NCI-H1694 (cell line): ENCODE results near the gene UBTF.
A peak's percentile ranks its signal among the peaks of the same experiment; 100 is the strongest.

Source experiments
- DNase-seq: peaks from one replicate; lab custom pipeline; 2025; lab: John Stamatoyannopoulos, UW

The UBTF gene

GRCh38 chr17:44213403-44214229, 5.9 kb downstream of the UBTF start:
- peak; percentile 67 for DNase-seq

DNA sequence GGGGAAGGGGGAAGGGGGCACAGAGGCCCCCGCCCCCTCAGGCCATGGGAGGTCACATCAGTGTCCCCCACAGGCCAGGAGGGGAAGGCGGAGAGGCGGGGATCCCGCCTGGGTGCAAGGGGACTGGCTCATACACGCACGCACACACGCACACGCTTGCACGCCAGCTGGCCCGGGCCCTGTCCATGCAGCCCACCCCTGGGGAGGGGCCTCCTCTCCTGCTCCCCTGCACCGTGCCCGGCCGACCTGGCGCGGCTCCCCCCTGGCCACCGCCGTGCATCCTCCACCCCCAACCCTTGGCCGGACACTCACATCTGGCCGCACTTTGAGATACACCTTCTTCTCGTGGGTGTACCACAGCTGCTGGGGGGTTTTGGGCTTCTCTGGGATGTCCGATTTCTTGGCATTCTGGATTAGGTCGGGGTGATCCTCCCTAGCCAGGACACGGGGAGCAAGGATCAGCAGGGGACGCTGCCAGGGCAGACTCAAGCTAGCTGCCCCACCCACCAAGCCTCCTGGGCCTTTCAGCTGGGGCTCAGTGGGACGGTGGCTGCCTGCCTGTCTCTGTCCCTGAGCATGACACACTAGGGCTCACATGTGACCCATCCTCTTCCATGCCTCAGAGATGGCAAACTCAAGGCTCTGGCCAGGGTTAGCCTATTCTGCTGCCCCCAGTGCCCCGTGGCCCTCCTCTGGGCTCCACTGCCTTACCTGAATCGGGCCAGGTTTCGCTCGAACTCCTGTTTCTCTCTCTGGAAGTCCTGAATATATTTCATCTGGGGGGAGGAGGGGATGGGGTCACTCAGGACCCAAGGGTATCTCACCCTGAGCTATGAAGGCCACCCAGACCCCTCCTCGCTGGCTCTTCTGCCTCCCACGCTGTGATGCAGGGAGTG, 6.7 kb downstream of the UBTF start:
- peak; percentile 19 for DNase-seq

DNA sequence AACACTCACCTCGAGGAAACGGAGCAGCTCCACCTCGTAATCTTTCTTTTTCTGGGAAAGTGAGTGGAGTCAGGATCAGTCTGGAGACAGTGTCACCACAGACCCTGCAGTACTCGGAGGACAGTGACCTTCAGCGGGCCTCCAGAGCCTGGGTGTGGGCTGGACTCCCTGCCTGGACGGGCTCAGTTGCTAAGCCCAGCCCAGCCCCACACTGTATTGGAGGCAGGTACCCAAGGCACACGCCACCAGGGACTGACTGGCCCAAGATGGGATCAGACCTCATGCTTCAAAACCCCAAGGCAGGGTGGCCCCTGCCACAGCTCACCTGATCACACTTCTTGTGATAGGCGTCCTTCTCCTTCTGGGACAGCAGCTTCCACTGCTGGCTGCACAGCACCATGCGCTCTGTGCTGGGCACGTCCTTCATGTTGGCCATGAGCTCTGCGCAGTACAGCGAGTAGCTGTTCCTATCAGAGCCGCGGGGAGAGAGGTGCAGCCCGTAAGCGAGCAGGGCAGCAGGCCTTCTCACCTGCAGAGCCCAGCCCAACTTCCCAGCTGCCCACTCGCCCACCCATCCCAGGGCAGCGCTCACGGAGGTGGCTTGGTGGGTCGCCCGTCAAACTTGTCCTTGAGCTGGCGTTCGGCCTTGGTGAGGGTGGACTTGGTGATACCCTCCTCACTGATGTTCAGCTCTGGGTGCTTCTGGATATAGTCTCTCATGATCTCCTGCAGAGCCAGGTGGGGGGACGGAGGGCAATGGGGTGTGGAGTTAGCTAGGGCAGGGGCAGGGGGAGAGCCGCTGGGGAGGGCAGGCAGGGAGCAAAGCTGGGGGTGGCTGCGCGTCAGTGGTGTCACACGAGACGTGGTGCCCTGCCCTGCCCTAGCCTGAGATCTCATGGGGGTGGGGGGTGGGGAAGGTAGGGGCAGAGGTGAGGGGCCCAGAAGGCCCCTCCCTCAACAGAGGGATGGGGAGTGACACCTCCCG, 7.9 kb downstream of the UBTF start:
- no peak for DNase-seq

DNA sequence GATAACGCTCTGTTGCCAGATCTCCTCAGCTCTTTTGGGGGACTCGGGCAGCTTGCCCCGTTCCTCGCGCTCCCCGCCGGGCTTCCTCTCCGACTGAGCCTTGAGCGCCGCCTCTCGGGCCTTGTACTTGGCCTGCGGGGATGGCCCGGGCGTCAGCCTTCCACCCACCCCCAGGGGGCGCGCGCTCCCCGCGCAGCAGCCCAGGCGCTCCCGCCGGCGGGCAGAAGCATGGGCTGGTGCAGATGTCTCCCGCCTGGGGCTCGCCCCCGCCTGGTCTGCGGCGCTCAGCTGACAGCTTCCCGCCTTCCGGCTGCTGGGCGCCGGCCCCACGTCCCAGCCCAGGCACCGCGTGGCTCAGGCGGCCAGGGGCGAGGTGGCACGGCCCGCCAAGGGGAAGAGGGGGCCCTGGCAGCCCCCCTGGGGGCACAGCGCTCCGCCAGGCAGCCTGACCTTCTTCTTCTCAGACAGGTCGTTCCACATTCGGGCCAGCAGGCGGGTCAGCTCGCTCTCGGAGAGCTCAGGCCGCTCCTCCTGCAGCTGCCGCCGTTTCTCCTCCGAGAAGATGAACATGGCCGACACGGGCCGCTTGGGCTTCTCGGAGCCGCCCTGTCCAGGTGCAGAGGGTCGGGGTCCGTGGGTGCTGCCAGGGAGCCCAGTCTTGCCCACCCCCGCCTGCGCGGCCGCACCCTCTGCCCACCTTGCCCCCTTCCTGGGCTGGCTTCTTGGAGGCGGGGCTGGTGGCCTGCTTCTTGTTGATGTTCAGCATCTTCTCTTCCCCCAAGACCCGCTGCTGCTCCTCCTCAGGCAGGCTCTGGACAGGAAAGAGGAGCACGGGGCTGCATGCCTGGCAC, 8.9 kb downstream of the UBTF start:
- peak; percentile 60 for DNase-seq

GRCh38 chr17:44209786-44210341, 9.6 kb downstream of the UBTF start:
- DNase-seq, result no peak

DNA sequence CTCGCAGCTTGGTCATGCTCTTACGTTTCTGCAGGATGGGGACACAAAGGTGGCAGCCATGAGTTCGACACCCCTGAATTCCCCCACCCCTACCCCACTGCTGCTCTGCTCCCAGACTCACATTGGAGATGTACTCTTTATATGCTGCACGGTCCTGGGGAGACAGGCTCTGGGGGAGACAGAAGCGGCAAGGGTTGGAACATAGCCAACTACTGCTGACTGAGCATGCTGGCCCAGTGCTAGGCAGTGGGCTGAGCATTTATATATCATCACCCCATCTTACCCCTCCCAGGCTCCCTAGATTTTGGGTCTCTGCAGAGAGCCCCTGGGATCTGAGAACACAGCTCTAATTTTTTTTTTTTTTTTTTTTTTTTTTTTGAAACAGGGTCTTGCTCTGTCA, 11.7 kb downstream of the UBTF start:
- DNase-seq, result no peak

DNA sequence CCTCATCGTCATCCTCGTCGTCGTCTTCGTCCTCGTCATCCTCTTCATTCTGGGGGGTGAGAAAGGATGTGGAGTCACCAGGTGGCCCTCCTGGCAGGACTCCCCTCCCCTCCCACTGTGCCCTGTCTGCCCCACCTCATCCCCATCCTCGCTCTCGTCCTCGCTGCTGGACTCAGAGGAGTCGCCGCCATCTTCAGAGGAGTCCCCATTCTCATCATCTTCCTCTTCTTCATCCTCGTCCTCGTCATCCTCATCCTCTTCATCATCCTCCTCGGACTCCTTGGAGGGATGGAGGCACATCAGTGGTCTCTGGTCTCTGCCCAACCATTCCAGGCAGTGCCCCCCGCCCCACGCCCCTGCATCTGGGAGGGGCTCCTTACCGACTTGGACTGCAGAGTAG, 12.2 kb downstream of the UBTF start:
- no peak for DNase-seq

DNA sequence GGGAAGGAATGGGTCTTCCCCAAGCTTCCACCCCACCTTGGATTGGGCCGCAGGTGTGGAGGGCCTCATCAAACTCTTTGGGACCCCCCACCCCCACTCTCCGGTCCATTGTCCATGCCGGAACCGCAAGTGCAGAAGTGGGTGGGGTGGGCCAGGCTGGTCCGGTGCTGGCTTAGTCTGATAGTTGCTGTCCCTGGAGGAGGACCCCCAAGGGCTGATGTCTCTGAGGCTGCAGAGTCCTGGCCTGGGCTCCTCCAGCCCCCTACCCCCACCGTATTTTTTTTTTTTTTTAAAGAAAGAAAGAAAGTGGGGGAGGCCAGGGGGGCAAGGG, 12.7 kb downstream of the UBTF start:
- DNase-seq, result no peak

DNA sequence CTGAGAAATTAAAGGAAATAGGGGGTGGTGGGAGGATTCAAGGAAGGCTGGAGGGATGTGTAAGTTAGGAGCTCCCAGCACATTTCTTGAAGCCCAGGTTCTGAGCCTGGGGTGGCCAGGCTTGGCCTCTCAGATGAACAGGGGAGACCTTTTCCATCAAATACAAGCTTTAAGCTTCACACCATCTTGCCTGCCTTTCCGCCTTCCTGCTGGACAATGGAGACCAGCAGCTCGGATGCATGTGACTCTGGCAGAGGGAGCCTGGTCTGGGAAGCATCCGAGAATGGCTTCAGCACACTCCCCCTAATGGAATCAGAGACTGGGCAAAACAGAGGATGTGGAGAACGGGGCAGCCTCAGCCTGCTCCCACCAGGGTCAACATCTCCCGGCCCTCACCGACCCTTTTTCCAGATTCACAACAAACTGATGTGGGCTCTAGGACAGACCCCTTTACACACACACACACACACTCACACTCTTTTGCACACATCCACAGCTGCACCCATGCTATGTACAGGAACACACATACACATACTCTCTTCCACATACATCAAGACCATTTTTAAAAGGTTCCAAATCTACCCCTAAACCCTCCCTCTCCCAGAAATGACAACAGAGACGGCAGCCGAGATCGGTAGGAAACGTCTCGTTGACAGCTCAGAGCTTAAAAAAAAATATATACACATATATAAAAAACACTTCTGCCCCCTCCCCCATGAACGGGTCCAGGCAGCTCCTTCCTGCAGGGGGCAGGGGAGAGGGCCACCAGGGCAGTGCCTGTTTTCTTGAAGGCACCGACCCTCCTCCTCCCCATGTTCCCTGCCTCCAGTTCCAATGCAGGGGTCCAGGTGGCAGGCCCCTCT, 13.3 kb downstream of the UBTF start:
- DNase-seq, result no peak

- DNase-seq, result no peak
Observed at GRCh38 chr17:44204441-44204882, 15.0 kb downstream of the UBTF start.

- DNase-seq, result peak; percentile 80
Observed at GRCh38 chr17:44203731-44204440, 15.6 kb downstream of the UBTF start.

- DNase-seq, result no peak
Observed at GRCh38 chr17:44202756-44203155, 16.7 kb downstream of the UBTF start.

GRCh38 chr17:44200478-44201155, 18.9 kb downstream of the UBTF start:
- DNase-seq, result no peak

DNA sequence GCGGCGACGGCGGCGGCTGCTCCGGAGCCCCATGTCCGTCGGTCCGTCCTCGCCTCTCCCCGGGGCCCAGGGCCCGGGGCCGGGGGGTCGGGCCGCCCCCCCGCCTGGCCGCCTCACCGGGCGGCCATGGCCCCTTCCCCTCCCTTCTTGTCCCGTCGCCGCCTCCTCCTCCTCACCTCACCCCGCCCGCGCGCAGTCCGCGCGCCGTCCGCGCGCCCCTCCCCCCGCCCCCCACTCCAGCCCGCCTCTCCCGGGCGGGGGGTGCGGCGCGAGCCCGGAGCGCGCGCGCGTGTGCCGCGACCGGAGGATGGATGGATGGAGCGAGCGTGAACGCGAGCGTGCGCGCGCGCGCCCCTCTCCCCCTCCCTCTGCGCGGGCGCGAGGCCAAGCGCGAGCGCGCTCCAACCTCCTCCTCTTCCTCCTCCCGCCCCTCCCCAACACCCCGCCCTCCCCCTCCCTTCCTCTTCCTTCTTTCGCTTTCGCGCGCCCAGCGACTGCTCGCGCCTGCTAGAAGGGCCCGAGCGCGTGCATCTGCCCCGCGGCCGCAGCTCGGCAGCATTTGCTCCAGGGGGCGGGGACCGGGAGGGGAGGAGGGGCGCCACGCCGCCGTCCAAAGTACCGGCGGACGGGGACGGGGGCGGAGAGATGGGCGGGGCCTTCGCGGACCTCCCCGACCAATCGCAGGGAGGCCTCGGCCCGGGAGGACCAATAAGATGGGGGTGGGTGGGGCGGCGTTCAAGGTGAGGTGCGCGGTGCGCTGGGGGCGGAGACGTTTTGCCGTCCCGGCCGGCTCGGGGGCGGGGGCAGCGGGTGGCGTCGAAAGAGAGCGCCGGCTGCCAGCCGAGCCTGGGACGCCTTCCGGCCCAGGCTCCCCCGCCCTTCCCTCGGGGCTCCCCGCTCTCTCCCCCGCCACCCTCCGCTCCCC, 19.7 kb downstream of the UBTF start, which contains the start of gene ATXN7L3:
ATXN7L3 (minus strand) TSS at position 332 of the 925 bp plus-strand sequence. CDS start 1,814 bp downstream, outside the sequence.
- peak; percentile 96 for DNase-seq

DNA sequence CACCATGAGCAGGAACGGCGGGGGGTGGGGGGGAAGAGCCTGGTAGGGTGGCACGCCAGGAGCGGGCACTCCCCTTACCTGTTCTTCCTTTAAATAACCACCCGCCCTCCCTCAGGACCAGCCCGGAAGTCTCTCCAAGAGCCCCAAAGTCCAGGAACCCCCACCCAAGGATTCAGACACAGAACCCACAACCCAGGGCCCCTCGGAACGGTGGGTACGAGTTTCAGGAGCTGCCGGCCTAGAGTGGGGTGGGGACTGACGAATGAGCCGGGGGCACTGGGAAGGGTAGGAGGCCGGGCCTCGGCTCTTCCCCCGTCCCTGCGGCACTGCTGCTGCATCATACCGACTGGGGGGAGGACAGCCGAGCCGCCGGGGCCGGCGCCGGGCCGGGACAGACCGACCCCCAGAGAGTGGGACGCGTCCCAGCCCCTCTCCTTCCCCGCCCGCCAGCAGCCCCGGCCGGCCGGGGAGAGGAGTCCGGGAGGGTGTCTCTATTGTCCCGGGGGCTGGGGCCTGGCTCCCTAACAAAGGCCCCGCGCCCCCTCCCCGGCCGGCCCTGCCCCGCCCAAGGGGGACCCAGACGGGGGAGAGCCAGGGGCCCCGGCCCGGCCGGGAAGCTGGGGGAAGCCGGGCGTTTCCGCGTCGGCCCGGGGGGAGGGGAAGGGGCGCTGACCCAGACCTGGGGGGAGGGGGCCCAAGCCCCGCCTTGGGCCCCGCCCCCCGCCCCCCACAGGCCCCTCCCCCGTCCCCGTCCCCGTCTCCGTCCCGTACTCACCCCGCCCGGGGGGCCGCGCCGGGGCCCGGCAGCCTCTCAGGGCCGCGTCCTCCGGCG, 20.5 kb downstream of the UBTF start:
- no peak for DNase-seq
